GM19324 (cell line): ENCODE data around the gene YIPF4.
"Not testable (repeated sequence)": the region's sequence is repeated elsewhere in the genome, so short reads cannot be mapped to it uniquely, and the experiment has no call there.

Experiments used
- ATAC-seq: cut with Tn5 transposase; IDR thresholded peaks from one replicate; pipeline ENCODE4 v1.9.1; 2021; ENCODE audit warnings: mild to moderate bottlenecking, moderate library complexity; ENCODE audit not compliant: unreplicated experiment, low FRiP score

YIPF4 gene

DNA sequence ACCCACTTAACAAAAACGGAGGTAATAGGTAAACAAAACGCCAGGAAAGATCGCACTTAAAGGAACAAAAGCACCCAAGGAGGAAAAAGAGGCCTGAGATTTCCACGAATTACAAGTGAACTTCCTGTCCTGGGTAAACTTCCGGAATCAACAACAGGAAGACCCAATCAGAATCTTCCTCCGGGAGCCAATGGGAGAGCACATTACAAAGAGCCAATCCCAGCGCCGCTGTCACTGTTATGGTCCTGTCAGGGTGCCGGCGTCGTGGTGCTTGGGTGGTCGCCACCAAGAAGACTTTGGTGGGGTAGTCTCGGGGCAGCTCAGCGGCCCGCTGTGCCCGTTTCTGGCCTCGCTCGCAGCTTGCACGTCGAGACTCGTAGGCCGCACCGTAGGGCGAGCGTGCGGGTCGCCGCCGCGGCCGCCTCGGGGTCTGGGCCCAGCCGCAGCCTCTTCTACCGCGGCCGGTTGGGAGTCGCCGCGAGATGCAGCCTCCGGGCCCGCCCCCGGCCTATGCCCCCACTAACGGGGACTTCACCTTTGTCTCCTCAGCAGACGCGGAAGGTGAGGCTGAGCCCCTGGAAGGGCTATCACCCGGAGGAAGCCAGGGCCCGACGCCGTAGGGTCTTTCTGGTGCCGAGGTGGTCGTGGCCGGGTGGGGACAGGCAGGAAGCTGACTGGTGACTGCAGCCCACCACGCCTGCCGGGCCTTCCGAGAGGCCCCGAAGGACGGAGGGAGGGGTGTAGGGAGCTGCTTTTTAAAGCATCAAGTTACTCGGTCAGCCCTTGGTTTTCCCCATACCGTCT, at the start of gene YIPF4:
YIPF4 (plus strand) TSS at position 231 of the 804 bp plus-strand sequence; CDS start at position 483, 252 bp downstream.
- ATAC-seq, result peak; percentile 99

GRCh38 chr2:32228181-32228580, 49.5 kb upstream of the YIPF4 start:
- no peak for ATAC-seq

- no peak for ATAC-seq
Observed at GRCh38 chr2:32229635-32230034, 48.1 kb upstream of the YIPF4 start.

DNA sequence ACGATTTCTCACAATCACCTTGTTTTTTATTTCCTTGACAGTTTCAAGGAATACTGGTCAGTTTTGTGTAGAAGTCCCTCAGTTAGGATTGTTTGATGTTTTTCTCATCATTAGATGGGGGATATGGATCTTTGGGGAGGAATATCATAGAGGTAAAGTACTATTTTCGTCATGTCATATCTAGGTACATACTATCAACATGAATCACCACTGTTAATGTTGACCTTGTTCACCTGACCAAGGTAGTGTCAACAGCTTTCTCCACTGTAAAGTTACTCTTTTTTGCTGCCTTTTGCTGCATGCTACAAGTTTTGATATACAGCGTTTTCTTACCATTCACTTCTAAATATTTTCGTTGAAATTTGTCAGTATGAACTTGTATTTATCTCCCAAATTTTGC, 45.7 kb upstream of the YIPF4 start:
- ATAC-seq, result no peak

- ATAC-seq, result no peak
Observed at GRCh38 chr2:32235315-32235714, 42.4 kb upstream of the YIPF4 start.

GRCh38 chr2:32237488-32237887, 40.2 kb upstream of the YIPF4 start:
- ATAC-seq, result no peak

- ATAC-seq, result no peak
Observed at GRCh38 chr2:32237996-32238395, 39.7 kb upstream of the YIPF4 start.

DNA sequence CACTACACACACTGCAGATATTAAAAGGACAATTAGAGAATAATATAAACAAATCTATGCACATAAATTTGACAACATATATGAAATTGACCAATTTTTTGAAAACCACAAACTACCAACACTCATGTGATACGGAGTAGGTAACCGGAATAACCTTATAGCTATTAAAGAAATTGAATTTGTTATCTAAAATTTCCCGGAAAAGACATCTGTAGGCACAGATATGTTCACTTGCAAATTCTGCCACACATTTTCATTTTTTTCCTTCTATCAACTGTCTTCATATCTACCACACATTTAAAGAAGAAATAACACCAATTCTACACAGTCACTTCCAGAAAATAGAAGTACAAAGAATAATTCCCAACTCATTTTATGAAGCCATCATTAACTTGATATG, 35.4 kb upstream of the YIPF4 start:
- ATAC-seq, result no peak

GRCh38 chr2:32246911-32247310, 30.8 kb upstream of the YIPF4 start:
- no peak for ATAC-seq

DNA sequence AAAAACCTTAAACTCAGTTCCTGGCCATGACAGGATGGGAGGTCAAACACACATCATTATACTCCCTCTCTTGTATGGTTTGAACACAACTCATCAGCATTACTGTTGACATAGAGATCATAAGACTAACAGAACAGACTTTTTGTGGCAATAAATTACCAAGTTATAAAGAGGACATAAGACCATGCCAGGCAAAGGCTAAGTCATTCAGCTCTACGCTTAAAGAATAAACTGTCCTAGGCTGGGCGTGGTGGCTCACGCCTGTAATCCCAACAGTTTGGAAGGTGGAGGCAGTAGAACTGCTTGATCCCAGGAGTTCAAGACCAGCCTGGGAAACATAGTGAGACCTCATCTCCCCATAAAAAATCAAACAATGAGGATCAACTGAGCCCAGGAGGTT, 29.4 kb upstream of the YIPF4 start:
- no peak for ATAC-seq

GRCh38 chr2:32249731-32250236, 27.9 kb upstream of the YIPF4 start:
- ATAC-seq, result no peak

DNA sequence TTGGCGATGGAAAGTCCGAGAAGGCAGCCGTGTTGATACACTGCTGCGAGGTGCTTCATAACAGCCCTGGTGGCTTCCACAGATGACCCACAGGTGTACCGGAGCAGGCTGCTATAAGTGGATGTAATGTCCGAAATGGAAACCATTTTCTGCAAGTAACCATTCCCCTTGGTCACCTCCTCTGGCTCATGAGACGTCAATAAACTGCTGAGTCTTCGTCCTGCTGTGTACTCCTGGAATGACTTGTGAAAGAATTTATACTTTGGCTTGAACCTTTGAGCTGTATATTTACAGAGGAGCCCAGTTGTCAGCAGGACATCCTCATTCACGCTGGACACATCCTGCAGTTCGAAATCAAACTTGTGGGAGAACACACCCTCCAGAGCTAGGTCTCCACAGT, 27.4 kb upstream of the YIPF4 start:
- ATAC-seq, result no peak

DNA sequence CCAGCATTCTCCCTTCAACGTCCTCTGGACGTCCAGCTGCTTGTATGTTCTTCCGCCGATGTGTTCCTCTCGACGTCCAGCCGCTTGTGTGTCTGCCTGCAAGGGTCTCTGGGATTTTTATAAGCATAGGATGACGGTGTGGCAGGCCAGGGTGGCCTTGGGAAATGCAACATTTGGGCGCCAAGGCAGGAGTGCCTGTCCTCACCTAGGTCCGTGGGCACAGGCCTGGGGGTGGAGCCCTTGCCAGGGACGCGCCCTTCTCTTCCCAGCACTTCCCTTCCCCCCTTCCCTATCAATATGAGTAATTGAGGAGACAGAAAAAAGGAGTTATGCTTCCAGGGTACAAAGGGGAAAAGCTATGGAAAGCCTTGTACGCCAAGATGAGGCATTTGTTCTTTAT, 19.5 kb upstream of the YIPF4 start:
- ATAC-seq, result no peak

GRCh38 chr2:32260376-32260775, 17.3 kb upstream of the YIPF4 start:
- ATAC-seq, result no peak

- ATAC-seq, result no peak
Observed at GRCh38 chr2:32262105-32262504, 15.6 kb upstream of the YIPF4 start.

GRCh38 chr2:32264422-32265105, 13.1 kb upstream of the YIPF4 start, which contains the start of gene NLRC4:
TSS of gene NLRC4 (minus strand) at chr2:32264886. CDS start at chr2:32256775, 8,111 bp downstream.
- peak; percentile 85 for ATAC-seq

GRCh38 chr2:32271063-32271462, 6.6 kb upstream of the YIPF4 start:
- no peak for ATAC-seq

GRCh38 chr2:32272279-32272678, 5.4 kb upstream of the YIPF4 start:
- ATAC-seq, result no peak

GRCh38 chr2:32274289-32274688, 3.4 kb upstream of the YIPF4 start:
- ATAC-seq, result no peak

DNA sequence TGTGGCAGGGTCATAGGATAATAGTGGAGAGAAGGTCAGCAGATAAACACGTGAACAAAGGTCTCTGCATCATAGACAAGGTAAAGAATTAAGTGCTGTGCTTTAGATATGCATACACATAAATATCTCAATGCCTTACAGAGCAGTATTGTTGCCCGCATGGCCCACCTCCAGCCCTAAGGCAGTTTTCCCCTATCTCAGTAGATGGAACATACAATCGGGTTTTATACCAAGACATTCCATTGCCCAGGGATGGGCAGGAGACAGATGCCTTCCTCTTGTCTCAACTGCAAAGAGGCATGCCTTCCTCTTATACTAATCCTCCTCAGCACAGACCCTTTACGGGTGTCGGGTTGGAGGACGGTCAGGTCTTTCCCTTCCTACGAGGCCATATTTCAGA, 1.9 kb upstream of the YIPF4 start:
- not testable (repeated sequence) for ATAC-seq

DNA sequence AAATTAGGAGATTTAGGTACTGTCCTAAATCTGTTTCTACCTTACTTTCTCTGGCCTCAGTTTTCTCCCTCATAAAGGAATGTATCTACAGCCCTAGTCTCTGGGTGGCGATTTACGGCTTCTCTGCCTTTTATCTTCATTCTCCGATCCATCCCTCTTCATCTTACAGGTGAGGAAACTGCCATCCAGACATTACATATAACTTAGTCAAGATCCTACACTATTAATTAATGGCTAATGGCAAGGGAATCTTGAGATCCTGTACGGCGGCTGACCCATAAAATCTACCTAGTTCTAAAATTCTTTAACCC, 386 bp upstream of the YIPF4 start:
- ATAC-seq, result peak; percentile 8

GRCh38 chr2:32278478-32278853, 762 bp downstream of the YIPF4 start:
- no peak for ATAC-seq
